ENCODE measurements around the gene IZUMO4. TPM values are rescaled to one million over a fixed set of nuclear protein-coding genes. Genes with fewer than 3 reads are reported as not detected.

IZUMO4 gene
- total and polyA plus RNA-seq, 2 experiments from 2014 or later, result 1.4 to 2.8 TPM

DNA sequence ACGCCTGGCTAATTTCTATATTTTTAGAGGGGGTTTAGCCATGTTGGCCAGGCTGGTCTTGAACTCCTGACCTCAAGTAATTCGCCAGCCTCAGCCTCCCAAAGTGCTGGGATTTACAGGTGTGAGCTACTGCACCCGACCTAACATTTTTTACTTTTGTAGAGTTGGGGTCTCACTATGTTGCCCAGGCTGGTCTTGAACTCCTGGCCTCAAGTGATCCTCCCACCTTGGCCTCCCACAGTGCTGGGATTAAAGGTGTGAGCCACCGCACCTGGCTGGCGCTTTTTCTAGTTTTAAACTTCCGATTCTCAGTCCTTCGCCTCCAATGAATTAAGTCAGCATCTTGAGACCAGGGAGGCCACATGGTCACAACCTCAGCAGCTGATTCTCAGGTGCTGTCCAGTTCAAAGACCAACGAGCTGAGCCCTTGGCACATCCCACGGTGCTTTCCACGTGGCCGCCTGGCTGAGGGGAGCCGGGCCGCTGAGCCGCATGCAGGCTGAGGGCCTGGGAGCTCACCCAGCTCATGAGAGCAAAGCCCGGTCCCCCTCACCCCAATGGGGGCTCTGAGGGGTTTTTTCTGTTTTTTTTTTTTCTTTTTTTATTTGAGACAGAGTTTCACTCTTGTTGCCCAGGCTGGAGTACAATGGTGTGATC, 45.6 kb downstream of the IZUMO4 start:
- Histone ChIP-seq H3K36me3 (replicated peaks; ENCODE audit: insufficient read depth, low read depth) (no peaks in the 10 kb centered on the region), H3K9me2 (replicated peaks; ENCODE audit: insufficient read depth) (no peaks in the 10 kb centered on the region), H3K4me2 (no peak overlapping the region), H3K4me3 (no peak overlapping the region), H3K9me3 (ENCODE audit: low read depth) (no peaks in the 10 kb centered on the region), H3K27ac (no peak overlapping the region), H3K79me2 (peaks cover 100% of the 10 kb centered on the region), H4K20me1 (ENCODE audit: insufficient read depth, poor library complexity, severe bottlenecking) (peaks cover 93% of the 10 kb centered on the region), H3K27me3 (no peaks in the 10 kb centered on the region), H2AFZ (no peak overlapping the region), H3K4me1 (ENCODE audit: insufficient read depth) (no peaks in the 10 kb centered on the region)
- DNase-seq (ENCODE audit: low spot score), result no peak
- WGBS (ENCODE audit: low lambda C conversion rate, missing lambda C conversion rate), result 98% methylated on average over 15 of the region's 15 CpGs
- TF ChIP-seq EZH2 (IDR thresholded peaks at IDR 0.05; ENCODE audit: borderline replicate concordance) (no peak), EZH2phosphoT487 (IDR thresholded peaks at IDR 0.05; ENCODE audit: low read depth, severe bottlenecking, unreplicated experiment) (no peak)
- TF ChIP-seq, protein P1, sequence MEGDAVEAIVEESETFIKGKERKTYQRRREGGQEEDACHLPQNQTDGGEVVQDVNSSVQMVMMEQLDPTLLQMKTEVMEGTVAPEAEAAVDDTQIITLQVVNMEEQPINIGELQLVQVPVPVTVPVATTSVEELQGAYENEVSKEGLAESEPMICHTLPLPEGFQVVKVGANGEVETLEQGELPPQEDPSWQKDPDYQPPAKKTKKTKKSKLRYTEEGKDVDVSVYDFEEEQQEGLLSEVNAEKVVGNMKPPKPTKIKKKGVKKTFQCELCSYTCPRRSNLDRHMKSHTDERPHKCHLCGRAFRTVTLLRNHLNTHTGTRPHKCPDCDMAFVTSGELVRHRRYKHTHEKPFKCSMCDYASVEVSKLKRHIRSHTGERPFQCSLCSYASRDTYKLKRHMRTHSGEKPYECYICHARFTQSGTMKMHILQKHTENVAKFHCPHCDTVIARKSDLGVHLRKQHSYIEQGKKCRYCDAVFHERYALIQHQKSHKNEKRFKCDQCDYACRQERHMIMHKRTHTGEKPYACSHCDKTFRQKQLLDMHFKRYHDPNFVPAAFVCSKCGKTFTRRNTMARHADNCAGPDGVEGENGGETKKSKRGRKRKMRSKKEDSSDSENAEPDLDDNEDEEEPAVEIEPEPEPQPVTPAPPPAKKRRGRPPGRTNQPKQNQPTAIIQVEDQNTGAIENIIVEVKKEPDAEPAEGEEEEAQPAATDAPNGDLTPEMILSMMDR (IDR thresholded peaks at IDR 0.05; ENCODE audit: poor library complexity), result no peak

DNA sequence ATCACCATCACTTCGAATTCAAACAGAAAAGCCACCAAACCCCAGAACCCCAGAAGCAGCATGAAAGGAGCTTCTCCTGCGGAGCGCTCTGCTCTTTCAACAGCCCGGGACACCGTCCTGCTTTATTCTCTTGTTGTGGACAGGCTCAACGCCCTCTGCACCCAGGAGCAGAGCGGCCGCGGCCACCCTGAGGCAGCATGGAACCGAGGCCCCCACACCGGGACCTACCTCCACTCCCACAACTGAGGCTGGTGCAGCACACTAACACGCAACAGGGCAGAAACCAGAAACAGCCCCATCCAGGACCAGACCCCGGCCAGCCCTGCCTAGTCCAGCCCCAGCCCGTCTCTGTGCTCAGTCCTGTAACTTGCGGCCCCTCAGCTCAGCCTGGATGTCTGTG, 47.5 kb downstream of the IZUMO4 start:
- H3K9me3 ChIP-seq (ENCODE audit: low read depth), result no peaks in the 10 kb centered on the region
- H3K36me3 ChIP-seq (replicated peaks; ENCODE audit: insufficient read depth, low read depth), result no peaks in the 10 kb centered on the region
- H2AFZ ChIP-seq, result no peak overlapping the region
- no peaks in the 10 kb centered on the region for H3K27me3 ChIP-seq
- no peak for TF ChIP-seq EZH2phosphoT487 (IDR thresholded peaks at IDR 0.05; ENCODE audit: low read depth, severe bottlenecking, unreplicated experiment)
- TF ChIP-seq, protein P1 (IDR thresholded peaks at IDR 0.05; ENCODE audit: poor library complexity), result no peak
- TF ChIP-seq EZH2 (IDR thresholded peaks at IDR 0.05; ENCODE audit: borderline replicate concordance), result no peak
- no peak overlapping the region for H3K4me3 ChIP-seq
- H3K4me1 ChIP-seq (ENCODE audit: insufficient read depth), result peaks cover 7% of the 10 kb centered on the region
- H3K27ac ChIP-seq, result no peak overlapping the region
- H3K4me2 ChIP-seq, result no peak overlapping the region
- H4K20me1 ChIP-seq (ENCODE audit: insufficient read depth, poor library complexity, severe bottlenecking), result peaks cover 98% of the 10 kb centered on the region
- WGBS (ENCODE audit: low lambda C conversion rate, missing lambda C conversion rate), result 98% methylated on average over 15 of the region's 15 CpGs
- no peaks in the 10 kb centered on the region for H3K9me2 ChIP-seq (replicated peaks; ENCODE audit: insufficient read depth)
- no peak for DNase-seq (ENCODE audit: low spot score)
- H3K79me2 ChIP-seq, result peaks cover 100% of the 10 kb centered on the region

DNA sequence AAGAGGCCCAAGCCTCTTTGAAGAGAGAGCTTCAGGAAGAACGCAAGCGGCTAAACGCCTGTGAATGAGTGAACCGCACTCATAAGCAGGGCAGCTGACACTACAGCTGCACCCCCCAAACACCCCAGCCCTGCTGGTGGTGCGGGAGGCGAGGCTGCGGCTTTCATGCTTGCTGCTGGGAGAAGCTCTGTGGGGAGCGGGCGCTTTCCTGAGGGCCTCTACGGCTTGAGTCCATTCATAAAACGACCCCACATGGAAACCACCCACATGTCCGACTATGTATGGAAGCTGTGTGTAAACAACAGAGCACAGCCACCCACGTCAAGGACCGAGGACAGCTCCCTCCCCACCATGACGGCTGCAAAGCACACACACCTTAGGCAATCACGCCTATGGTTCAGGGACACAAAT, 49.1 kb downstream of the IZUMO4 start:
- no peaks in the 10 kb centered on the region for H3K9me3 ChIP-seq (ENCODE audit: low read depth)
- no peaks in the 10 kb centered on the region for H3K9me2 ChIP-seq (replicated peaks; ENCODE audit: insufficient read depth)
- no peak overlapping the region for H3K4me2 ChIP-seq
- H2AFZ ChIP-seq, result no peak overlapping the region
- no peak overlapping the region for H3K4me3 ChIP-seq
- peaks cover 100% of the 10 kb centered on the region for H3K79me2 ChIP-seq
- H3K4me1 ChIP-seq (ENCODE audit: insufficient read depth), result peaks cover 18% of the 10 kb centered on the region
- H3K27ac ChIP-seq, result no peak overlapping the region
- no peaks in the 10 kb centered on the region for H3K36me3 ChIP-seq (replicated peaks; ENCODE audit: insufficient read depth, low read depth)
- H3K27me3 ChIP-seq, result no peaks in the 10 kb centered on the region
- DNase-seq (ENCODE audit: low spot score), result no peak
- TF ChIP-seq EZH2 (IDR thresholded peaks at IDR 0.05; ENCODE audit: borderline replicate concordance) (no peak), EZH2phosphoT487 (IDR thresholded peaks at IDR 0.05; ENCODE audit: low read depth, severe bottlenecking, unreplicated experiment) (no peak)
- TF ChIP-seq, protein P1 (IDR thresholded peaks at IDR 0.05; ENCODE audit: poor library complexity), result no peak
- WGBS (ENCODE audit: low lambda C conversion rate, missing lambda C conversion rate), result 66% methylated on average over 16 of the region's 16 CpGs
- peaks cover 96% of the 10 kb centered on the region for H4K20me1 ChIP-seq (ENCODE audit: insufficient read depth, poor library complexity, severe bottlenecking)
